ENCODE data around the gene ABCB8.
"Not testable (repeated sequence)": the region's sequence is repeated elsewhere in the genome, so short reads cannot be mapped to it uniquely, and the experiment has no call there.

ABCB8 gene

GRCh38 chr7:151023232-151023631, 5.0 kb upstream of the ABCB8 start:
- POLR2A ChIA-PET (ENCODE audit: low non-redundant PET), result no interaction called here
- no peak for DNase-seq (ENCODE audit: low spot score)
- CTCF ChIA-PET, result interaction anchor here (0.6 kb wide), 1 partner anchor 145 kb away, joined by 4 read pairs; no protein-coding TSS in a partner anchor
- no peak for TF ChIP-seq CTCF (conservative IDR thresholded peaks at IDR 0.05; ENCODE audit: low read depth)
- no peak overlapping the region for H3K27ac ChIP-seq

GRCh38 chr7:151024435-151025056, 3.7 kb upstream of the ABCB8 start, which contains the start of gene ATG9B:
ATG9B (minus strand) TSS chr7:151024494; CDS start chr7:151024423, 71 bp downstream.
- H3K27ac ChIP-seq, result no peak within 1 kb of the TSS
- POLR2A ChIA-PET (ENCODE audit: low non-redundant PET), result no interaction called here
- DNase-seq (ENCODE audit: low spot score), result no peak
- CTCF ChIA-PET, result interaction anchor here (0.6 kb wide), 1 partner anchor 38 kb away, joined by 3 read pairs; no protein-coding TSS in a partner anchor
- no peak for TF ChIP-seq CTCF (conservative IDR thresholded peaks at IDR 0.05; ENCODE audit: low read depth)

- CTCF ChIA-PET, result interaction anchor here (0.7 kb wide), 1 partner anchor 30 kb away, joined by 3 read pairs; no protein-coding TSS in a partner anchor
- H3K27ac ChIP-seq, result no peak overlapping the region
- POLR2A ChIA-PET (ENCODE audit: low non-redundant PET), result no interaction called here
- DNase-seq (ENCODE audit: low spot score), result peak; percentile 13
- no peak for TF ChIP-seq CTCF (conservative IDR thresholded peaks at IDR 0.05; ENCODE audit: low read depth)
Observed at GRCh38 chr7:151025924-151026671, 2.2 kb upstream of the ABCB8 start.

- DNase-seq (ENCODE audit: low spot score); CTCF ChIA-PET; POLR2A ChIA-PET (ENCODE audit: low non-redundant PET): not testable (repeated sequence)
- peak overlapping the region; percentile 84; the same call in 1 of the 2 replicates for H3K27ac ChIP-seq
Observed at GRCh38 chr7:151026771-151027727, 1.2 kb upstream of the ABCB8 start.

GRCh38 chr7:151027728-151028130, 521 bp upstream of the ABCB8 start:
- ChIA-PET POLR2A (ENCODE audit: low non-redundant PET) (interaction anchor here (0.6 to 0.7 kb wide), 2 partner anchors 14 to 1345 kb away, joined by 3 read pairs; no protein-coding TSS in a partner anchor), CTCF (interaction anchor here (1.2 kb wide), 1 partner anchor 83 kb away, joined by 4 read pairs; no protein-coding TSS in a partner anchor)
- peak overlapping the region; percentile 84 for H3K27ac ChIP-seq
- DNase-seq (ENCODE audit: low spot score), result not testable (repeated sequence)

GRCh38 chr7:151028948-151029501, 775 bp downstream of the ABCB8 start:
- TF ChIP-seq CTCF (conservative IDR thresholded peaks at IDR 0.05; ENCODE audit: low read depth), result peak; percentile 10; the same call in 1 of the 2 replicates
- H3K27ac ChIP-seq, result peak overlapping the region; percentile 84
- ChIA-PET POLR2A (ENCODE audit: low non-redundant PET) (interaction anchor here (0.5 kb wide), 1 partner anchor 47 kb away, joined by 5 read pairs; no protein-coding TSS in a partner anchor), CTCF (interaction anchor here (0.6 to 1.2 kb wide), 2 partner anchors 46 to 82 kb away, joined by 3 to 4 read pairs; no protein-coding TSS in a partner anchor)
- no peak for DNase-seq (ENCODE audit: low spot score)
